B cell (primary cell): ENCODE results near the gene TOM1L2. TPM values are rescaled to one million over a fixed set of nuclear protein-coding genes. Genes with fewer than 3 reads are reported as not detected.

ENCODE experiments used
- ATAC-seq: fragments of 200-7000 bp; cut with Tn5 transposase; one replicate; pipeline ENCODE4 v1.10.0; 2021; ENCODE audit warnings: low read depth, mild to moderate bottlenecking, moderate number of reproducible peaks, moderate library complexity
- CTCF ChIA-PET: fragments of 350-600 bp; sonication (Branson Sonifier 250); formaldehyde crosslinking; loops from one replicate; lab custom pipeline; 2021; ENCODE audit warnings: antibody characterized with exemption, inconsistent platforms; lab: Charles Lee
- POLR2A ChIA-PET: fragments of 350-600 bp; sonication (Branson Sonifier 250); formaldehyde crosslinking; loops from one replicate; lab custom pipeline; 2021; ENCODE audit warnings: antibody characterized with exemption; lab: Charles Lee
- DNase-seq: peaks from one replicate; pipeline ENCODE4 v3.0.0; 2013
- H2AFZ ChIP-seq: 2 replicates; pipeline ENCODE4 v1.6.1; 2012; ENCODE audit warnings: mild to moderate bottlenecking, low read depth, low read length; ENCODE audit not compliant: insufficient read depth, poor library complexity, severe bottlenecking
- H3K27ac ChIP-seq, 2 donors: 1 replicate in 1 of 2; 2 replicates in 1 of 2; pipeline ENCODE4 v1.5.1; 2012 to 2013; ENCODE audit warnings: low read length in 2 of 2, mild to moderate bottlenecking in 2 of 2, moderate library complexity in 1 of 2
- H3K27me3 ChIP-seq, 4 experiments: fragments of 200-600 bp in 1 of 4; sonication (generic) in 1 of 4; replicated peaks in 1 of 4; 1 replicate in 2 of 4; 2 replicates in 2 of 4; pipeline versions ENCODE4 v1.6.1 to v1.7.0; 2013 to 2016; ENCODE audit warnings: low read length in 3 of 4, mild to moderate bottlenecking in 2 of 4, mixed read lengths in 1 of 4, moderate library complexity in 1 of 4; ENCODE audit not compliant: insufficient read depth in 4 of 4, control insufficient read depth in 3 of 4; ENCODE audit errors: control extremely low read depth in 1 of 4
- H3K36me3 ChIP-seq, 2 experiments: replicated peaks in 1 of 2; 1 replicate in 1 of 2; 2 replicates in 1 of 2; pipeline versions ENCODE4 v1.6.1 to v1.7.1; 2013; ENCODE audit warnings: low read length in 1 of 2; ENCODE audit not compliant: insufficient read depth in 2 of 2, control insufficient read depth in 1 of 2; ENCODE audit errors: control extremely low read depth in 1 of 2, extremely low read depth in 1 of 2
- H3K4me1 ChIP-seq, 2 donors: fragments of 200-600 bp in 1 of 2; sonication (generic) in 1 of 2; 1 replicate in 1 of 2; 2 replicates in 1 of 2; pipeline versions ENCODE4 v1.5.1 to v1.6.1; 2013 to 2017; ENCODE audit warnings: low read length in 2 of 2; ENCODE audit not compliant: control insufficient read depth in 2 of 2, insufficient read depth in 2 of 2
- H3K4me2 ChIP-seq: replicated peaks from 2 replicates; pipeline ENCODE3; 2012; ENCODE audit warnings: mild to moderate bottlenecking, low read depth, low read length; ENCODE audit not compliant: poor library complexity, severe bottlenecking
- H3K4me3 ChIP-seq, 5 experiments: fragments of 200-600 bp in 1 of 5; sonication (generic) in 1 of 5; 1 replicate in 3 of 5; 2 replicates in 2 of 5; pipeline versions ENCODE4 v1.5.1 to v1.7.0; 2011 to 2016; ENCODE audit warnings: low read length in 4 of 5, mild to moderate bottlenecking in 4 of 5, low read depth in 2 of 5, control low read depth in 1 of 5, moderate library complexity in 1 of 5; ENCODE audit not compliant: insufficient read depth in 1 of 5; ENCODE audit errors: control extremely low read depth in 1 of 5, extremely low read depth in 1 of 5
- H3K79me2 ChIP-seq: fragments of 200-600 bp; sonication (generic); one replicate; pipeline ENCODE4 v1.6.0; 2016; ENCODE audit warnings: low read length; ENCODE audit not compliant: control insufficient read depth, insufficient read depth
- H3K9ac ChIP-seq: fragments of 200-600 bp; sonication (generic); 2 replicates; pipeline ENCODE4 v1.6.1; 2017; ENCODE audit warnings: mild to moderate bottlenecking, low read length, moderate library complexity
- H3K9me3 ChIP-seq, 3 donors: one replicate each; pipeline versions ENCODE4 v1.6.1 to v1.7.1; 2013; ENCODE audit warnings: low read length in 2 of 3; ENCODE audit not compliant: control insufficient read depth in 2 of 3, insufficient read depth in 1 of 3; ENCODE audit errors: control extremely low read depth in 1 of 3
- H4K20me1 ChIP-seq: 2 replicates; pipeline ENCODE4 v1.6.0; 2012; ENCODE audit warnings: mild to moderate bottlenecking, low read length; ENCODE audit not compliant: insufficient read depth, control insufficient read depth, poor library complexity, severe bottlenecking
- H3K27ac Mint-ChIP-seq: one replicate; pipeline ENCODE4 v1.8.0; 2021; ENCODE audit warnings: mixed read lengths
- H3K27me3 Mint-ChIP-seq: one replicate; pipeline ENCODE4 v1.8.0; 2021; ENCODE audit warnings: mixed read lengths
- H3K4me1 Mint-ChIP-seq: one replicate; pipeline ENCODE4 v1.8.0; 2021; ENCODE audit warnings: mixed read lengths
- H3K4me3 Mint-ChIP-seq: one replicate; pipeline ENCODE4 v1.8.0; 2021; ENCODE audit warnings: mixed read lengths
- H3K9me3 Mint-ChIP-seq: one replicate; pipeline ENCODE4 v1.8.0; 2022; ENCODE audit warnings: mixed read lengths; ENCODE audit not compliant: insufficient read depth
- CTCF ChIP-seq: fragments of 200-600 bp; IDR thresholded peaks from one replicate; pipeline ENCODE4 v1.8.0; 2022; ENCODE audit warnings: antibody characterized with exemption, mild to moderate bottlenecking
- EZH2 ChIP-seq: IDR thresholded peaks from 2 replicates; pipeline ENCODE4 v1.6.1; 2012; ENCODE audit warnings: borderline replicate concordance, low read depth, mild to moderate bottlenecking, moderate library complexity, low read length; ENCODE audit not compliant: insufficient read depth, poor library complexity, severe bottlenecking
- WGBS: methylation state at CpG from one replicate; pipeline ENCODE4 v1.1.5; 2013; ENCODE audit warnings: missing lambda C conversion rate; ENCODE audit not compliant: insufficient coverage; 5-methylcytosine and 5-hydroxymethylcytosine counted together
- intact Hi-C: fragments of 100-400 bp; cut with micrococcal nuclease; formaldehyde crosslinking; loops from one replicate; pipeline ENCODE4 v1.10.0; 2022
- polyA plus RNA-seq: library from polyadenylated mRNA; depleted of rRNA; stranded (reverse); fragments of >200 nt; gene quantifications from 2 replicates; pipeline ENCODE4 v1.2.3, GENCODE V29; 2012
- total RNA-seq, 2 donors: library from RNA; stranded (reverse); fragments of 120-200 nt in 1 of 2; gene quantifications; 1 replicate in 1 of 2; 2 replicates in 1 of 2; pipeline versions ENCODE4 v1.2.3 to v1.2.4, GENCODE V29; 2013 to 2022

TOM1L2 gene
- total and polyA plus RNA-seq, 2 donors (not counting 1 experiment from before 2014, with no cell fraction given), result 25.1 to 29.7 TPM

- Histone ChIP-seq H3K79me2 (no peaks in the 10 kb centered on the region), H3K9me3 (no peaks in the 10 kb centered on the region), H3K4me1 (no peaks in the 10 kb centered on the region), H3K27me3 (no peaks in the 10 kb centered on the region), H3K36me3 (no peaks in the 10 kb centered on the region), H3K9ac (no peak overlapping the region), H3K4me3 (no peak overlapping the region), H4K20me1 (no peaks in the 10 kb centered on the region), H3K27ac (no peak overlapping the region), H2AFZ (no peak overlapping the region), H3K4me2 (no peak overlapping the region)
- no peak overlapping the region for H3K27ac Mint-ChIP-seq
- no peak for ATAC-seq
- no peaks in the 10 kb centered on the region for H3K27me3 Mint-ChIP-seq
- peaks cover 10% of the 10 kb centered on the region for H3K4me1 Mint-ChIP-seq
- H3K4me3 Mint-ChIP-seq, result no peak overlapping the region
- ChIA-PET POLR2A (interaction anchor here (0.6 to 0.7 kb wide), 2 partner anchors 23 to 32 kb away, joined by 3 to 4 read pairs; no protein-coding TSS in a partner anchor), CTCF (no interaction called here)
- no peak for DNase-seq
- WGBS, result 87% methylated on average over 5 of the region's 8 CpGs
- TF ChIP-seq CTCF (no peak), EZH2 (no peak)
- intact Hi-C loops, result no loop called here
- H3K9me3 Mint-ChIP-seq, result no peaks in the 10 kb centered on the region
These were observed 27.8 kb upstream of the TOM1L2 start for GRCh38 chr17:18000030-18000408.

- no peak overlapping the region for H3K27ac ChIP-seq
- POLR2A ChIA-PET, result interaction anchor here (0.7 kb wide), 1 partner anchor 22 kb away, joined by 4 read pairs; no protein-coding TSS in a partner anchor
- WGBS, result 87% methylated on average over 7 of the region's 9 CpGs
- no peak overlapping the region for H2AFZ ChIP-seq
- H3K79me2 ChIP-seq, result no peaks in the 10 kb centered on the region
- no peaks in the 10 kb centered on the region for H3K4me1 ChIP-seq
- H3K27ac Mint-ChIP-seq, result no peak overlapping the region
- H3K4me1 Mint-ChIP-seq, result peaks cover 10% of the 10 kb centered on the region
- intact Hi-C loops, result no loop called here
- TF ChIP-seq CTCF (no peak), EZH2 (no peak)
- H3K27me3 Mint-ChIP-seq, result no peaks in the 10 kb centered on the region
- H3K4me3 Mint-ChIP-seq, result no peak overlapping the region
- no peaks in the 10 kb centered on the region for H3K9me3 ChIP-seq
- H3K36me3 ChIP-seq, result no peaks in the 10 kb centered on the region
- no peaks in the 10 kb centered on the region for H3K27me3 ChIP-seq
- no peak overlapping the region for H3K9ac ChIP-seq
- no peaks in the 10 kb centered on the region for H3K9me3 Mint-ChIP-seq
- CTCF ChIA-PET, result no interaction called here
- H3K4me2 ChIP-seq, result no peak overlapping the region
- DNase-seq (no peak), ATAC-seq (no peak)
- H4K20me1 ChIP-seq, result no peaks in the 10 kb centered on the region
- no peak overlapping the region for H3K4me3 ChIP-seq
These were observed 27.3 kb upstream of the TOM1L2 start for GRCh38 chr17:17999364-18000029.
